GM18951 (cell line): ENCODE data around the gene FOXP2.

Experiments used
- POLR2A ChIP-seq: IDR thresholded peaks from 4 replicates; pipeline ENCODE4 v1.6.1; 2011; ENCODE audit warnings: mild to moderate bottlenecking; ENCODE audit not compliant: insufficient read length, insufficient read depth; ENCODE audit errors: extremely low read depth
- in situ Hi-C: fragments of 300-500 bp; cut with MboI; formaldehyde crosslinking; loops from one replicate; pipeline ENCODE4 v1.12.0; 2022; ENCODE audit warnings: low sequenced_read_pairs, mixed read lengths, inconsistent platforms; ENCODE audit not compliant: unreplicated experiment

FOXP2 gene

GRCh38 chr7:114622221-114622620 is 207.6 kb downstream of the FOXP2 start:
- TF ChIP-seq POLR2A: no peak
- in situ Hi-C loops: no loop called here

GRCh38 chr7:114623146-114623545 is 208.5 kb downstream of the FOXP2 start:
- TF ChIP-seq POLR2A: no peak
- in situ Hi-C loops: no loop called here

- in situ Hi-C loops: no loop called here
- TF ChIP-seq POLR2A: no peak
Measured at GRCh38 chr7:114627231-114627630, 212.6 kb downstream of the FOXP2 start.

- TF ChIP-seq POLR2A: no peak
- in situ Hi-C loops: no loop called here
Measured at GRCh38 chr7:114628362-114628761, 213.7 kb downstream of the FOXP2 start.

GRCh38 chr7:114629762-114630161 is 215.1 kb downstream of the FOXP2 start:
- no peak for TF ChIP-seq POLR2A
- in situ Hi-C loops: no loop called here

GRCh38 chr7:114630201-114630990 is 215.8 kb downstream of the FOXP2 start:
- in situ Hi-C loops: no loop called here
- TF ChIP-seq POLR2A: no peak

- in situ Hi-C loops: no loop called here
- no peak for TF ChIP-seq POLR2A
Measured at GRCh38 chr7:114631249-114631822, 216.7 kb downstream of the FOXP2 start.

- in situ Hi-C loops: no loop called here
- no peak for TF ChIP-seq POLR2A
Measured at GRCh38 chr7:114639451-114639850, 224.8 kb downstream of the FOXP2 start.

GRCh38 chr7:114644455-114644854 is 229.8 kb downstream of the FOXP2 start:
- no peak for TF ChIP-seq POLR2A
- in situ Hi-C loops: no loop called here

- in situ Hi-C loops: no loop called here
- TF ChIP-seq POLR2A: no peak
Measured at GRCh38 chr7:114645451-114645850, 230.8 kb downstream of the FOXP2 start.

- in situ Hi-C loops: no loop called here
- TF ChIP-seq POLR2A: no peak
Measured at GRCh38 chr7:114647518-114647917, 232.9 kb downstream of the FOXP2 start.

GRCh38 chr7:114648117-114648516 is 233.5 kb downstream of the FOXP2 start:
- in situ Hi-C loops: no loop called here
- no peak for TF ChIP-seq POLR2A

GRCh38 chr7:114648680-114649079 is 234.1 kb downstream of the FOXP2 start:
- in situ Hi-C loops: no loop called here
- TF ChIP-seq POLR2A: no peak

- in situ Hi-C loops: no loop called here
- TF ChIP-seq POLR2A: no peak
Measured at GRCh38 chr7:114649689-114650088, 235.1 kb downstream of the FOXP2 start.
